HG03575 (cell line): ENCODE data around the gene C2orf68.
"Not testable (repeated sequence)": the region's sequence is repeated elsewhere in the genome, so short reads cannot be mapped to it uniquely, and the experiment has no call there.

Experiments
- ATAC-seq: cut with Tn5 transposase; IDR thresholded peaks from one replicate; pipeline ENCODE4 v1.9.1; 2021; ENCODE audit not compliant: unreplicated experiment, insufficient number of reproducible peaks, low FRiP score; ENCODE audit errors: extremely low read depth

The C2orf68 gene

GRCh38 chr2:85611705-85612587 is at the start of gene C2orf68:
TSS of gene C2orf68 (minus strand) at chr2:85612066. CDS start at chr2:85611984, 82 bp downstream.
- ATAC-seq: no peak

- ATAC-seq: no peak
These were observed 49.4 kb upstream of the C2orf68 start for GRCh38 chr2:85661139-85661858.

- ATAC-seq: no peak
These were observed 48.9 kb upstream of the C2orf68 start for GRCh38 chr2:85660725-85661124.

GRCh38 chr2:85660301-85660700 is 48.4 kb upstream of the C2orf68 start:
- not testable (repeated sequence) for ATAC-seq

- no peak for ATAC-seq
These were observed 47.6 kb upstream of the C2orf68 start for GRCh38 chr2:85659324-85659981.

- not testable (repeated sequence) for ATAC-seq
These were observed 45.5 kb upstream of the C2orf68 start for GRCh38 chr2:85657399-85657798.

GRCh38 chr2:85656468-85656867 is 44.6 kb upstream of the C2orf68 start:
- ATAC-seq: no peak

GRCh38 chr2:85655961-85656417 is 44.1 kb upstream of the C2orf68 start:
- no peak for ATAC-seq

GRCh38 chr2:85653996-85654395 is 42.1 kb upstream of the C2orf68 start:
- no peak for ATAC-seq

GRCh38 chr2:85652056-85652455 is 40.2 kb upstream of the C2orf68 start:
- ATAC-seq: no peak

- no peak for ATAC-seq
These were observed 39.2 kb upstream of the C2orf68 start for GRCh38 chr2:85651097-85651496.

- ATAC-seq: no peak
These were observed 38.6 kb upstream of the C2orf68 start for GRCh38 chr2:85650456-85650855.

- ATAC-seq: no peak
These were observed 37.6 kb upstream of the C2orf68 start for GRCh38 chr2:85649201-85650190.

GRCh38 chr2:85648619-85649018 is 36.8 kb upstream of the C2orf68 start:
- ATAC-seq: no peak

- ATAC-seq: no peak
These were observed 36.1 kb upstream of the C2orf68 start for GRCh38 chr2:85647823-85648526.

- no peak for ATAC-seq
These were observed 34.3 kb upstream of the C2orf68 start for GRCh38 chr2:85646166-85646565.

GRCh38 chr2:85644909-85645308 is 33.0 kb upstream of the C2orf68 start:
- ATAC-seq: no peak

- no peak for ATAC-seq
These were observed 30.9 kb upstream of the C2orf68 start for GRCh38 chr2:85642725-85643124.
